Parathyroid adenoma (tissue), 2 donors: ENCODE measurements around the gene EME1.

Experiments
- H2AFZ ChIP-seq: fragments of 300-600 bp; sonication (generic); one replicate; pipeline ENCODE4 v1.7.0; 2017; ENCODE audit warnings: antibody characterized with exemption, mild to moderate bottlenecking
- H3K27ac ChIP-seq: fragments of 300-600 bp; sonication (generic); one replicate; pipeline ENCODE4 v1.7.0; 2017
- H3K27me3 ChIP-seq: fragments of 300-600 bp; sonication (generic); one replicate; pipeline ENCODE4 v1.7.0; 2017; ENCODE audit warnings: low read length; ENCODE audit not compliant: control insufficient read depth, insufficient read depth
- H3K36me3 ChIP-seq: fragments of 300-600 bp; sonication (generic); one replicate; pipeline ENCODE4 v1.7.0; 2017; ENCODE audit warnings: low read length; ENCODE audit not compliant: control insufficient read depth, insufficient read depth
- H3K4me1 ChIP-seq: fragments of 300-600 bp; sonication (generic); one replicate; pipeline ENCODE4 v1.7.0; 2017; ENCODE audit warnings: control low read depth
- H3K4me2 ChIP-seq: fragments of 300-600 bp; sonication (generic); one replicate; pipeline ENCODE4 v1.7.0; 2017; ENCODE audit warnings: low read length
- H3K4me3 ChIP-seq: fragments of 300-600 bp; sonication (generic); one replicate; pipeline ENCODE4 v1.7.0; 2017; ENCODE audit warnings: low read depth, low read length
- H3K79me2 ChIP-seq: fragments of 300-600 bp; sonication (generic); one replicate; pipeline ENCODE4 v1.7.0; 2017; ENCODE audit warnings: control low read depth
- H3K9ac ChIP-seq: fragments of 300-600 bp; sonication (generic); one replicate; pipeline ENCODE4 v1.7.0; 2017; ENCODE audit warnings: mild to moderate bottlenecking
- H3K9me3 ChIP-seq: fragments of 300-600 bp; sonication (generic); one replicate; pipeline ENCODE4 v1.7.0; 2017; ENCODE audit warnings: low read length; ENCODE audit not compliant: control insufficient read depth
- CTCF ChIP-seq: fragments of 300-600 bp; sonication (generic); IDR thresholded peaks from one replicate; pipeline ENCODE4 v1.7.0; 2017; ENCODE audit warnings: antibody characterized with exemption, mild to moderate bottlenecking
- donor health status: primary hyperparathyroidism.

EME1 gene

GRCh38 chr17:50373705-50374104 is 676 bp downstream of the EME1 start:
- Histone ChIP-seq H3K4me2 (no peak overlapping the region), H3K9me3 (no peaks in the 10 kb centered on the region), H3K4me3 (no peak overlapping the region), H3K4me1 (peaks cover 15% of the 10 kb centered on the region), H2AFZ (no peak overlapping the region), H3K27ac (no peak overlapping the region), H3K27me3 (no peaks in the 10 kb centered on the region), H3K79me2 (peaks cover 13% of the 10 kb centered on the region), H3K36me3 (no peaks in the 10 kb centered on the region), H3K9ac (no peak overlapping the region)
- TF ChIP-seq CTCF, result no peak

- Histone ChIP-seq H3K79me2 (peaks cover 10% of the 10 kb centered on the region), H3K4me1 (peaks cover 15% of the 10 kb centered on the region), H3K4me2 (no peak overlapping the region), H3K9ac (no peak overlapping the region), H3K4me3 (no peak overlapping the region), H3K27ac (no peak overlapping the region), H2AFZ (no peak overlapping the region), H3K9me3 (no peaks in the 10 kb centered on the region), H3K27me3 (no peaks in the 10 kb centered on the region), H3K36me3 (no peaks in the 10 kb centered on the region)
- TF ChIP-seq CTCF, result no peak
Observed at GRCh38 chr17:50375858-50376538, 3.0 kb downstream of the EME1 start.

- no peaks in the 10 kb centered on the region for H3K27me3 ChIP-seq
- no peak overlapping the region for H2AFZ ChIP-seq
- no peak overlapping the region for H3K27ac ChIP-seq
- no peak overlapping the region for H3K4me2 ChIP-seq
- no peak overlapping the region for H3K4me3 ChIP-seq
- no peak for TF ChIP-seq CTCF
- H3K79me2 ChIP-seq, result no peaks in the 10 kb centered on the region
- no peaks in the 10 kb centered on the region for H3K9me3 ChIP-seq
- H3K9ac ChIP-seq, result no peak overlapping the region
- H3K4me1 ChIP-seq, result peaks cover 12% of the 10 kb centered on the region
- H3K36me3 ChIP-seq, result no peaks in the 10 kb centered on the region
Observed at GRCh38 chr17:50379351-50380132, 6.5 kb downstream of the EME1 start.

DNA sequence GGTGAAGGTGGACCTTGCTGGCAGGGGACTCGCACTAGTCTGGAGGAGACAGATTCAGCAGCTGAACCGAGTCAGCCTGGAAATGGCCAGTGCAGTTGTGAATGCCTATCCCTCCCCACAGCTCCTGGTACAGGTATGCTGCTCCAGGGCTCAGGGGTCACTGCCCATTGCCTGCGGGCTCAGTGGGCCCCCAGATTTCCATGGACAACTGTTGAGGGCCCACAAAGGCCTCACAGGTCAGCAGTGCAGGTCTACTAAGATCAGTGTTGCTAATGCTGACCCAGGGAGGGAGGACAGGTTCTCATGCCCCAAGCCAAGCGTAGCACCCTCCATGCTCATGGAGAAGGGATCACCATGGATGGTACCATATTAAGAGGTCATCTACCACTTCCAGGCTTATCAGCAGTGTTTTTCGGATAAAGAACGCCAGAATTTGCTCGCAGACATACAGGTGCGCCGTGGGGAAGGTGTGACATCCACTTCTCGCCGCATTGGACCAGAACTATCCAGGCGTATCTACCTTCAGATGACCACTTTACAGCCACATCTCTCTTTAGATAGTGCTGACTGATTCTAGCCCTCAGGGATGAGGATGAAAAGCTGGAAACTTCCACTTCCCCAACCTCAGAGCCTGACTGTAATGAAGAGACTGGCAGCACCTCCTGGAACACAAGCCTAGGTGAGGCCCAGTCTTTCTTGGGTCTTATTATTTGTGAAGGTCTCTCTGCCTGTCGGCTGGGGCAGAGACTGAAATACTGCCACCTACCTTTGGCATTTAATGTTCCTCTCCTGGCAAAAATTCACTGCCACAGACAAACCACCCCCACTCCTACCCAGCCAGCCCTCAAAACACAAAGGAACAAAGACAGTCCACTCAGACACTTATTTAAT is 7.6 kb downstream of the EME1 start:
- Histone ChIP-seq H3K9ac (no peak overlapping the region), H3K27me3 (no peaks in the 10 kb centered on the region), H3K9me3 (no peaks in the 10 kb centered on the region), H3K79me2 (no peaks in the 10 kb centered on the region), H3K4me1 (peaks cover 12% of the 10 kb centered on the region), H3K4me3 (no peak overlapping the region), H3K4me2 (no peak overlapping the region), H2AFZ (no peak overlapping the region), H3K36me3 (no peaks in the 10 kb centered on the region), H3K27ac (no peak overlapping the region)
- no peak for TF ChIP-seq CTCF
